GM18951 (cell line): ENCODE data around the gene PNMA8B.

Experiments
- POLR2A ChIP-seq: IDR thresholded peaks from 4 replicates; pipeline ENCODE4 v1.6.1; 2011; ENCODE audit warnings: mild to moderate bottlenecking; ENCODE audit not compliant: insufficient read length, insufficient read depth; ENCODE audit errors: extremely low read depth
- in situ Hi-C: fragments of 300-500 bp; cut with MboI; formaldehyde crosslinking; loops from one replicate; pipeline ENCODE4 v1.12.0; 2022; ENCODE audit warnings: low sequenced_read_pairs, mixed read lengths, inconsistent platforms; ENCODE audit not compliant: unreplicated experiment

The PNMA8B gene

DNA sequence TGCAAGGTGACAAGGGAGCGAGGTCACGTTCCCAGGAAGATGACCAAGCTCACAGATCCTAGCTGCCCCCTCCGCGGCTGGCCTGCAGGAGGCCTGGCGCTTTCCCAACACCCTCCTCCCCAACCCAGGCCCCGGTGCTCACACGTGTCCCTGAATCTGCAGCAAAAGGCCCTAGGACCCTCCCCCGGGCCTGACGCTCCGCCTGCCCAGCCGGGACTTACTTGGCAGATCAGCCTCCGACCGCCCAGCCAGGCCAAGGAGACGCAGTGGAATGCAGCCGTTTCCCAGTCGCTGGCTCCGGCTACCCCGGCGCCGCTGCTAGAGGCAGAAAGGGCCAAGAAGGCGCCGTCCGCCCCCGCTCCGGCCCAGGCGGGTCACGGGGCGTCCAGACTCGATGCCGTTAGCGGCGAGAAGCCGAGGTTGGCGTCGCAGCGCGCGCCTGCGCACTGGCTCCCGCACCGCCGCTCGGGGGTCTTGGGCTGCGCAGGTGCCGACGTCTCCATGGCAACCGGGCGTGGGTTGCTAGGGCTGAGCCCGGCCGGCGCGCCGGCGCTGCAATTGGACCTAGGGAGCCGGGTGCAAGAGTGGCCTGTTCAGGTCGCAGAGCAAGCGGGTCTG is 24.4 kb downstream of the PNMA8B start, which contains the start of gene PNMA8A:
Gene PNMA8A (minus strand): TSS at position 448 of the 618 bp plus-strand sequence. CDS start 528 bp downstream, outside the sequence.
- in situ Hi-C loops, result no loop called here
- no peak for TF ChIP-seq POLR2A

DNA sequence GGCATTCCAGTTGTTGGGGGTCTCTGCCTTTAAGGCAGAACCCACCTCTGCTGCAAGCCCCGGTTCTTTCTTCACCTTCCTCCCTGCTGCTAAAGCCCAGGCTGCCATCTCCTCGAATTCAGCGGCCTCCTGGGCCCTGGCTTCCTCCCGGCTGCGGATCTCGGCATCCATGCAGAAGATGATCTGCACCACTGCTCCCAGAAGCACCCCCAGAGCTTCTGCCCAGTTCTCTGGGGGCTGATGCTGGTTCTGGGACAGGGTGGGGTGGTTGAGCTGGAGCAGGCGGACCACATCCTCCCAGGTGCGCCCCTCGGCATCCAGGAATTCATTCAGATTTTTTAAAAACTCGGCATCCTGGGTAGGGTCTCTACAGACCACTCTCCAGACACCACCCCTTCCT is 25.3 kb downstream of the PNMA8B start:
- in situ Hi-C loops, result no loop called here
- TF ChIP-seq POLR2A, result no peak

DNA sequence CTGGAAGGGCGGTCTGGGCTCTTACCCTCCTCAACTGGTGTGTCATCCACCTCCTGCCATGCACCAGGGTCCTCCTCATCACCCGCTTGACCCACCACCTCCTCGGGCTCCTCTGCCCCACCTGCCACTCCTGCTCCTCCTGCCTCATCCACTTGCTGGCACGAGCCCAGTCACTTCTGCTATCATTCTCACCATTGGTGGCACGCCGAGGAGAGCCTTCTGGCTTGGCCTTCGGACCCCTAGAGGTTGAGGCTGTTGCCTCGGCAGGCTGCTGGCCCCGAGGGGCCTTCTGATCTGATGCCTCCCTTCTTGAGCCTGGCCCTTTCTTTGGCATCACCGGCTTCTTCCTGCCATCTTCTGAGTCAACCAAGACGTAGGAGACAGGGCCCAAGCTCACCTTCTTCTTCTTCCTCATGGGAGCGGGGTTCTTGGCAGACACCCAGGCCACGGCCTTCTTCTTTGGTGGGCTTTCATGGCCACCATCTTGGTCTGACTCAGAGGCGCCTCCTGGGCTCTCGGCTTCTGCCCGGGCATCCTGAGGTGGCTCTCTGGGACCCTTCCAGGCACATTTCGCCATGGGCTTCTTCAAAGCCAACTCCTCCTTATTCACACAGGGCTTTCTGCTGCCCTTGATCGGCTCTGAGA is 26.0 kb downstream of the PNMA8B start:
- no peak for TF ChIP-seq POLR2A
- in situ Hi-C loops, result no loop called here

GRCh38 chr19:46466536-46467196 is 29.0 kb downstream of the PNMA8B start:
- no peak for TF ChIP-seq POLR2A
- in situ Hi-C loops, result no loop called here

- no peak for TF ChIP-seq POLR2A
- in situ Hi-C loops, result no loop called here
These were observed 32.2 kb downstream of the PNMA8B start for GRCh38 chr19:46463516-46463915.

DNA sequence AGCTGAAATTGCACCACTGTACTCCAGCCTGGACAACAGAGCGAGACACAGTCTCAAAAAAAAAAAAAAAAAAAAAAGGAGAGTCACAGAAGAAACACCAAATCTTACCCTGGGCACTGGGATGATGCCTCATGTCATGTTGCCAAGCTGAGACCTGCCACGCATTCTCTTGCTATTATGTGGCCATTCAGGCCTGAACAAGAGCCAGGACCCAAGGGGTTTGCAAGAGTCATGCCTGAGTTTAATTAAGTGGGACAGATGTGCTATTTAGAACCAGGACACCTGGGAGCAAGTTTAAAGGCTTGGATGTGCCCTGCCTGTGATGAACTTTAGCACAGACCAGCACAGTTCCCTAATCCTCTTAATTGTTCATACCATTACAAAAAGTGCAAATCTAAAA is 34.1 kb downstream of the PNMA8B start:
- in situ Hi-C loops, result no loop called here
- TF ChIP-seq POLR2A, result no peak

DNA sequence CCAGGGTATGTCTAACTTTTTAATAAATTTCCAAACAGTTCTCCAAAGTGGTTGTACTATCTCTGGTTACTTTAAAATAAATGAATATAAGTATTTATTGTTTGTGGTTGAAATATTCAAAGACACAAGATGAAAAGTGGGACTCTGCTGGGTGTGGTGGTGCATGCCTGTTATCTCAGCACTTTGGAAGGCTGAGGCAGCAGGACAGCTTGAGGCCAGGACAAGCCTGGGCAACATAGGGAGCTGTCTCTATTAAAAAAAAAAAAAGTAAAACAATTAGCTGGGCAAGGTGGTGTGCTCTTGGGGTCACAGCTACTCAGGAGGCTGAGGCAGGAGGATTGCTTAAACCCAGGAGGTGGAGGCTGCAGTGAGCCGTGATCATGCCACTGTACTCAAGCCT is 34.7 kb downstream of the PNMA8B start:
- in situ Hi-C loops, result no loop called here
- TF ChIP-seq POLR2A, result no peak

- TF ChIP-seq POLR2A, result no peak
- in situ Hi-C loops, result no loop called here
These were observed 35.6 kb downstream of the PNMA8B start for GRCh38 chr19:46460055-46460454.

DNA sequence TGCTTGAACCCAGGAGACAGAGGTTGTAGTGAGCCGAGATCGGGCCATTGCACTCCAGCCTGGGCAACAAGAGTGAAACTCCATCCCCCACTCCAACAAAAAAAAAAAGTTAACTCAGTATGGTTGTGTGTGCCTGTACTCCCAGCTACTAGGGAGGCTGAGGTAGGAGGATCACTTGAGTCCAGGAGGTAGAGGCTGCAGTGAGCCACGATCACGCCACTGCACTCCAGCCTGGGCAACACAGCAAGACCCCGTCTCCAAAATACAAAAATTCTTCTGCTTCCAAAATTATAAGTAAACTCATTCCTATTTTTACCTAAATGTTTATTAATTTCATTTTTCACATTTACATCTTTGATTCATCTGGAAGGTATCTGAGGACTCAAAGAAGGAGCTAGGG is 38.7 kb downstream of the PNMA8B start:
- in situ Hi-C loops, result no loop called here
- TF ChIP-seq POLR2A, result no peak

DNA sequence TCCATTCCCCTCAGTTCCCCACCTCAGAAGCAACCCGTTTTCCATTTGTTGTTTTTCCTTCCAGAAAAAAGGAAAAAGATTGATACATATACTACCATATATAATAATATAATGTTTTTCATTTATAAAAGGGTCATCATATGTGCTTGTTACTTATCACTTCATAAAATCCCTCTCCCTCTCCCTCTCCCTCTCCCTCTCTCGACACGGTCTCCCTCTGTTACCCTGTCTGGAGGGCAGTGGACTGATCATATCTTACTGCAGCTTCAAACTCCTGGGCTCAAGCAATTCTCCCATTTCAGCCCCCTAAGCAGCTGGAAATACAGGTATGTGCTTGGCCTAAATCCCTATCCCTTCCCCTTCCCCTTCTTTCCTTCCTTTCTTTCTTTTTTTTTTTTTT is 41.4 kb downstream of the PNMA8B start:
- no peak for TF ChIP-seq POLR2A
- in situ Hi-C loops, result no loop called here

DNA sequence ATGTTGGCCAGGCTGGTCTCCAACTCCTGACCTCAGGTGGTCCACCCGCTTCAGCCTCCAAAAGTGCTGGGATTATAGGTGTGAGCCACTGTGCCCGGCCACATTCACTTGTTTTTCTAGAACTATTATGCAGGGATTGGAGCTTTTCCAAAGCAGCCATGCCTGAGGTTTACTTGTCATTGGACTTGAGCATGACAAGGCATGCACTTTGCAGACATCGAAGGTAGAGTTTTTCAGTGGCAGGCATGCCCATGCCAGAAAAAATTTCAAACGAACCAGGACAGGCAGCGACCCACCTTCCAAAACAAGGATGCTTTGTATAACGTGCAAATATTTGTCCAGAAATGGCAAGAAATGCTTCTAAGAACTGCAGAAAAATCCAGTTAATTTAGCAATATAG is 42.0 kb downstream of the PNMA8B start:
- in situ Hi-C loops, result no loop called here
- no peak for TF ChIP-seq POLR2A

- in situ Hi-C loops, result no loop called here
- no peak for TF ChIP-seq POLR2A
These were observed 43.5 kb downstream of the PNMA8B start for GRCh38 chr19:46452186-46452585.

- no peak for TF ChIP-seq POLR2A
- in situ Hi-C loops, result no loop called here
These were observed 44.3 kb downstream of the PNMA8B start for GRCh38 chr19:46451352-46451751.

- in situ Hi-C loops, result no loop called here
- TF ChIP-seq POLR2A, result no peak
These were observed 44.9 kb downstream of the PNMA8B start for GRCh38 chr19:46450737-46451136.
